ENCODE data around the gene SCD5.

The SCD5 gene

DNA sequence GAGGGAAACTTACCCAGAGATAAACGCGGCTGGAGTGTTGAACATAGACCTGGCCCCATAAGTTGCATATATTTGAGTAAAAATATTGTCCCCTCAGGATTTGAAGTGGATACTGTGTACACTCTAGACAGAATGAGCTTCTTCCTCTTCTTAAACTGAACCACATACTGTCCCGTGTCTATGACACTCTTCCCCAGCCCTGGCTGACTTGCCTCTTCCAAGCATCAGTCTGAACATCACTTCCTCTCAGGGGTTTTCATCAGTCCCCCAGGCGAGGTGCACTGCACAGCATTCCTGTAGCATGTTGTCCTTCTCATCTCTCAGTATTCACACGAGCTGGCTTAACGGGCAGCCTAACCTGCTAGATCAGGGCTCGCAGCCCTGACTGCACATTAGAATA, 156.3 kb downstream of the SCD5 start:
- TF ChIP-seq, protein P1, sequence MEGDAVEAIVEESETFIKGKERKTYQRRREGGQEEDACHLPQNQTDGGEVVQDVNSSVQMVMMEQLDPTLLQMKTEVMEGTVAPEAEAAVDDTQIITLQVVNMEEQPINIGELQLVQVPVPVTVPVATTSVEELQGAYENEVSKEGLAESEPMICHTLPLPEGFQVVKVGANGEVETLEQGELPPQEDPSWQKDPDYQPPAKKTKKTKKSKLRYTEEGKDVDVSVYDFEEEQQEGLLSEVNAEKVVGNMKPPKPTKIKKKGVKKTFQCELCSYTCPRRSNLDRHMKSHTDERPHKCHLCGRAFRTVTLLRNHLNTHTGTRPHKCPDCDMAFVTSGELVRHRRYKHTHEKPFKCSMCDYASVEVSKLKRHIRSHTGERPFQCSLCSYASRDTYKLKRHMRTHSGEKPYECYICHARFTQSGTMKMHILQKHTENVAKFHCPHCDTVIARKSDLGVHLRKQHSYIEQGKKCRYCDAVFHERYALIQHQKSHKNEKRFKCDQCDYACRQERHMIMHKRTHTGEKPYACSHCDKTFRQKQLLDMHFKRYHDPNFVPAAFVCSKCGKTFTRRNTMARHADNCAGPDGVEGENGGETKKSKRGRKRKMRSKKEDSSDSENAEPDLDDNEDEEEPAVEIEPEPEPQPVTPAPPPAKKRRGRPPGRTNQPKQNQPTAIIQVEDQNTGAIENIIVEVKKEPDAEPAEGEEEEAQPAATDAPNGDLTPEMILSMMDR (IDR thresholded peaks at IDR 0.05; ENCODE audit: low read depth, low read length) = no peak
- no peak overlapping the region for H3K4me3 ChIP-seq (ENCODE audit: low read depth, low read length)

GRCh38 chr4:82640540-82640939, 158.1 kb downstream of the SCD5 start:
- H3K4me3 ChIP-seq (ENCODE audit: low read depth, low read length) = no peak overlapping the region
- TF ChIP-seq, protein P1 (IDR thresholded peaks at IDR 0.05; ENCODE audit: low read depth, low read length) = no peak

DNA sequence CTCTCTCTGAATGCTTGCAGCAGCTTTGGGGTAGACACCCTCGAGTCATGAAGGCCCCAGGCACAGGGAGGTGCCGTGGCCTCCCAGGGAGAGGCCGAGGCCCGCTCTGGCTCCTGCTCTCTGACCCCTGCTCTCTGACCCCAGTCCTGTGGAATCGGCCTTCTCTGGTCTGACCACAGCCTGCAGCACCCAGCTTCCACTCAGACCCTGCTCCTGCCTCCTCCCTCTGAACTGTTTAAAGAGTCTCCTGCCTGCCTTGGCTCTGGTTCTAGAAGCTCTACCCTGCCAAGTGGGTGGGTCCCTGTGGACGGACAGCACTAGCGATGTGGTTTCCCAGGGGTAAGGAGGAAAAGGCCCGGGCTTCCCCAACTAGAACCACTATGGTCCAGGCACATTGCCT, 158.6 kb downstream of the SCD5 start:
- TF ChIP-seq, protein P1 (IDR thresholded peaks at IDR 0.05; ENCODE audit: low read depth, low read length) = no peak
- no peak overlapping the region for H3K4me3 ChIP-seq (ENCODE audit: low read depth, low read length)

- H3K4me3 ChIP-seq (ENCODE audit: low read depth, low read length) = no peak overlapping the region
- TF ChIP-seq, protein P1 (IDR thresholded peaks at IDR 0.05; ENCODE audit: low read depth, low read length) = no peak
Measured at GRCh38 chr4:82638479-82638878, 160.1 kb downstream of the SCD5 start.

- no peak overlapping the region for H3K4me3 ChIP-seq (ENCODE audit: low read depth, low read length)
- TF ChIP-seq, protein P1 (IDR thresholded peaks at IDR 0.05; ENCODE audit: low read depth, low read length) = no peak
Measured at GRCh38 chr4:82630079-82630478, 168.5 kb downstream of the SCD5 start.

DNA sequence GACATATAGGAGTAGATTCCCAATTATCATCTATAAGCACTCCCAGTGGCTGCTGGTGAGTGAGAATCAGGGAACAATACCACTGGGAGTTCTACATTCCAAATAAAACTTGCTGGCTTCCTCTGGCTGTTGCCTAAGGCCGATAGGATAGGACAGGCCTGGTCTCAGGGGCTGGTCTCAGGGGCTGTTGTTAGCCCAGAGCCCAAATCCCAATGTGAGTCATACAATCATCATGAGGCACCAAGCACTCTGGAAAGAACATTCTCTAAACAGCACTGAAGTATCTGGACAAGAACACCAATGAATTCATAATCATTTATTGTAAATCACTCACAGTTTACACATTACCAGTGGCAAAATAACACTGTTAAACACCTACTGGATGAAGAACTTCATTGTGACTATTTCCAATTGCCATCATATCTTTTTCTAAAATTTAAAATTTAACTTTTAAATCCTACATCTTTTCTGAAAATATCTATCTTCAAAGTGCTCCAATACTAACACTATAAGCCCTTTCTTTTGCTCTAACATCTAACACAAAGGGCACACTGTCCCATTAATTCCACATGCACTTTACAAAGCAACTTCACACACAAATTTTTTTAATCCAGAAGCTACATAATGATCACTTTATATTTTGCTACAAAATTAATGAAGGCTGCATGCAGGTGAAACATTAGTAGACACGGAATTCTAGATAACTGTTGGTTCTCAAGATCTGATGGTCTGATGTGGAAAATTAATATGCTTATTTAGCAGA, 169.2 kb downstream of the SCD5 start:
- TF ChIP-seq, protein P1 (IDR thresholded peaks at IDR 0.05; ENCODE audit: low read depth, low read length) = no peak

DNA sequence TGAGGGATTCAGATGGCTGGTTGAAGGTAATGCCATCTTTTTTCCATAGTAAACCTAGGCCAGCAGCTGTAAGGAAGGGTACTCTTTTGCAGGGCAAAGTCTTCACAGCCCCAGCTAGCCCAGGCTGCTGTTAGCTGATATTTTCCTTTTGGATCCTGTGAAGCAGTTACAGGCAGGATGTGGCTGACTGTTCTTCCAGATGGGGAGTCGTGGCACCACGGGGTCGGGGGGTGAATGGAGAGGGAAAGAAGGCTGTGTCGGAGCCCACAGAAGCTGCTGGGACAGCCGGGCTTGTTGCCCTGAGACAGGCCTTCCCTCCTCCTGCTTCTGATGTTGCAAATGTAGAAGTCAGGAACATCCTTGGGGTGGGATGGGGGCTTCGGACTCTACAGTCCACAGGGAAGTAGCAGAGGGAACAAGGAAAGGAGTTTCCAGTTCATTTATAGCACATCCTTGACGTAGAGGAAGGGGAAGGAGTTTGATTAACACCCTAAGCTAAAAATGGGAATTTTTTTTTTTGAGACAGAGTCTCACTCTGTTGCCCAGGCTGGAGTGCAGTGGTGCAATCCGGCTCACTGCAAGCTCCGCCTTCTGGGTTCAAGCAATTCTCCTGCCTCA, 172.2 kb downstream of the SCD5 start:
- TF ChIP-seq, protein P1 (IDR thresholded peaks at IDR 0.05; ENCODE audit: low read depth, low read length) = no peak
- H3K4me3 ChIP-seq (ENCODE audit: low read depth, low read length) = no peak overlapping the region

More for the DNA sequence above, 169.2 kb downstream of the SCD5 start:
- no peak overlapping the region for H3K4me3 ChIP-seq (ENCODE audit: low read depth, low read length)

Measured in WI38 (cell line).